ENCODE data around the gene MARCHF3. TPM values are rescaled to one million over a fixed set of nuclear protein-coding genes. Genes with fewer than 3 reads are reported as not detected.

MARCHF3 gene
- polyA plus RNA-seq, 1 donor from 2014 or later: 3.9 TPM

DNA sequence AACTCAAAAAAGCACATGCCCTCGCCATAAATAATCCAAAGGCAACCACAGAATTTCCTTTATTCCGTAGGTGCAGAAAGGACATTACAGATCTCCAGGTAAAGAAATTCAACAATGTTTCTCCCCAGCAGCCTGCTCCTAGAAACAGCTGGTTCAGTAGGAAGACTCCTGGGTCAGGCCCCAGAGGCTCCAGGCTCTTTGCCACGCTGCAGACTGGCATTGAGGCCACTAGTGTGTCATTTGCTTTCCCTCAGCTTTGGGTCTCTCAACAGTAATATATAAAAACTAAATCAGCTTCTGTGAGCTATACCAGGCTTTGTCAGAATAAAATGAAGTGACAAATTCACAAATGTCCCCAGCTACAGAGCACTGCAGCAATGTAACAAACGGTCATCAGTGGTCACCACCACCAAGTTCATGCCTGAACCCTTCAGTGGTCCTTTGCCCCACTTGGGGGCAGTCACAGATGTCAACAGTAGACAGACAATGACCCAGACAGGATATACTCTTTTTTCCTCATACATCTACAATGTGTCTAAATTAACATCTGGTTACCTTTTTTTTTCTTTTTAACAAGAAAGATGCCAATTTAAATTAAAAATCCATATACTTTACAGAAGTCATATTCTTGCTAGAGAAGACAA lies 93.5 kb downstream of the MARCHF3 start:
- H3K4me2 ChIP-seq (ENCODE audit: low read length): no peak overlapping the region

GRCh38 chr5:126931963-126932660 lies 98.2 kb downstream of the MARCHF3 start:
- H3K27me3 ChIP-seq (ENCODE audit: insufficient read depth, low read depth, low read length): no peaks in the 10 kb centered on the region
- H3K9me3 ChIP-seq (ENCODE audit: low read length): no peaks in the 10 kb centered on the region
- no peak overlapping the region for H3K4me3 ChIP-seq (ENCODE audit: low read length)
- no peaks in the 10 kb centered on the region for H4K20me1 ChIP-seq (ENCODE audit: insufficient read depth)
- H2AFZ ChIP-seq (ENCODE audit: low read depth, low read length): no peak overlapping the region
- H3K9me2 ChIP-seq (ENCODE audit: insufficient read depth, low read length): no peaks in the 10 kb centered on the region
- H3F3A ChIP-seq (ENCODE audit: insufficient read depth, low read length, poor library complexity, severe bottlenecking): no peaks in the 10 kb centered on the region
- no peak overlapping the region for H3K9ac ChIP-seq (ENCODE audit: low read length)
- TF ChIP-seq TAF1 (IDR thresholded peaks at IDR 0.05; ENCODE audit: low read depth) (no peak), MXI1 (conservative IDR thresholded peaks at IDR 0.05; ENCODE audit: poor library complexity, severe bottlenecking) (no peak), POLR2AphosphoS5 (IDR thresholded peaks at IDR 0.05) (no peak), SMC3 (conservative IDR thresholded peaks at IDR 0.05; ENCODE audit: poor library complexity) (no peak), REST (IDR thresholded peaks at IDR 0.05; ENCODE audit: borderline replicate concordance) (no peak)
- TF ChIP-seq, protein P1, sequence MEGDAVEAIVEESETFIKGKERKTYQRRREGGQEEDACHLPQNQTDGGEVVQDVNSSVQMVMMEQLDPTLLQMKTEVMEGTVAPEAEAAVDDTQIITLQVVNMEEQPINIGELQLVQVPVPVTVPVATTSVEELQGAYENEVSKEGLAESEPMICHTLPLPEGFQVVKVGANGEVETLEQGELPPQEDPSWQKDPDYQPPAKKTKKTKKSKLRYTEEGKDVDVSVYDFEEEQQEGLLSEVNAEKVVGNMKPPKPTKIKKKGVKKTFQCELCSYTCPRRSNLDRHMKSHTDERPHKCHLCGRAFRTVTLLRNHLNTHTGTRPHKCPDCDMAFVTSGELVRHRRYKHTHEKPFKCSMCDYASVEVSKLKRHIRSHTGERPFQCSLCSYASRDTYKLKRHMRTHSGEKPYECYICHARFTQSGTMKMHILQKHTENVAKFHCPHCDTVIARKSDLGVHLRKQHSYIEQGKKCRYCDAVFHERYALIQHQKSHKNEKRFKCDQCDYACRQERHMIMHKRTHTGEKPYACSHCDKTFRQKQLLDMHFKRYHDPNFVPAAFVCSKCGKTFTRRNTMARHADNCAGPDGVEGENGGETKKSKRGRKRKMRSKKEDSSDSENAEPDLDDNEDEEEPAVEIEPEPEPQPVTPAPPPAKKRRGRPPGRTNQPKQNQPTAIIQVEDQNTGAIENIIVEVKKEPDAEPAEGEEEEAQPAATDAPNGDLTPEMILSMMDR (IDR thresholded peaks at IDR 0.05; ENCODE audit: poor library complexity, severe bottlenecking): no peak
- no peak overlapping the region for H3K4me2 ChIP-seq (ENCODE audit: low read length)
- H3K36me3 ChIP-seq (ENCODE audit: insufficient read depth, low read length): no peaks in the 10 kb centered on the region
- no peaks in the 10 kb centered on the region for H3K79me2 ChIP-seq (replicated peaks; ENCODE audit: insufficient read depth, low read length)
- H3K27ac ChIP-seq (ENCODE audit: low read length): no peak overlapping the region

More for the DNA sequence above, 93.5 kb downstream of the MARCHF3 start:
- TF ChIP-seq MXI1 (conservative IDR thresholded peaks at IDR 0.05; ENCODE audit: poor library complexity, severe bottlenecking) (no peak), TAF1 (IDR thresholded peaks at IDR 0.05; ENCODE audit: low read depth) (no peak), REST (IDR thresholded peaks at IDR 0.05; ENCODE audit: borderline replicate concordance) (no peak)
- TF ChIP-seq, protein P1 (IDR thresholded peaks at IDR 0.05; ENCODE audit: poor library complexity, severe bottlenecking): no peak
- Histone ChIP-seq H3K36me3 (ENCODE audit: insufficient read depth, low read length) (no peaks in the 10 kb centered on the region), H3K27me3 (ENCODE audit: insufficient read depth, low read depth, low read length) (no peaks in the 10 kb centered on the region), H3K4me3 (ENCODE audit: low read length) (no peak overlapping the region), H3K9ac (ENCODE audit: low read length) (no peak overlapping the region), H2AFZ (ENCODE audit: low read depth, low read length) (no peak overlapping the region), H3K27ac (ENCODE audit: low read length) (no peak overlapping the region), H4K20me1 (ENCODE audit: insufficient read depth) (no peaks in the 10 kb centered on the region), H3K9me2 (ENCODE audit: insufficient read depth, low read length) (no peaks in the 10 kb centered on the region), H3F3A (ENCODE audit: insufficient read depth, low read length, poor library complexity, severe bottlenecking) (no peaks in the 10 kb centered on the region), H3K9me3 (ENCODE audit: low read length) (no peaks in the 10 kb centered on the region), H3K79me2 (replicated peaks; ENCODE audit: insufficient read depth, low read length) (no peaks in the 10 kb centered on the region)

Measured in neural cell (in vitro differentiated cells).